ENCODE results near the gene TSHZ2. TPM values are rescaled to one million over a fixed set of nuclear protein-coding genes. Genes with fewer than 3 reads are reported as not detected.

TSHZ2 gene
- total RNA-seq, 1 experiment from 2014 or later: 0.07 TPM

DNA sequence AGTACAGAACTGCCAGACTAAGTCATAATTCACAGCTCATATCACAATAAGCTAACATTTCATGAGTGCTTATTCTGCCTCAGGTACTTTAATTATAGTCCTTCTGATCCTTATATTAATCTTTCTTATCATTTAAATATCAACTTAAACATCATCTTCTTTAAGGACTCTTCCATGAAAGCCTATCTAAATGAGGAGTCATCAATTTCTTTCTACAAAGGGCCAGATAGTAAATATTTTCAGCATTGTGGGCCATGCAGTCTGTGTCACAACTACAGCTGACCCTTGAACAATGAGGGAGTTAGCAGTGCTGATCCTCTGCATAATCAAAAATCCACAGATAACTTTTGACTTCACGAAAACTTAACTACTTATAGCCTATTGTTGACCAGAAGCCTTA lies 306.4 kb downstream of the TSHZ2 start:
- TF ChIP-seq FOSL1 (IDR thresholded peaks at IDR 0.05; ENCODE audit: low read depth) (no peak), EZH2phosphoT487 (IDR thresholded peaks at IDR 0.05; ENCODE audit: borderline replicate concordance) (no peak), EZH2 (IDR thresholded peaks at IDR 0.05) (no peak), TCF7L2 (IDR thresholded peaks at IDR 0.05; ENCODE audit: borderline replicate concordance, extremely low read depth, insufficient read depth, insufficient read length) (no peak), SRF (IDR thresholded peaks at IDR 0.05; ENCODE audit: low read depth) (no peak), ZNF274 (IDR thresholded peaks at IDR 0.05; ENCODE audit: low read depth, low read length) (no peak), CEBPB (IDR thresholded peaks at IDR 0.05; ENCODE audit: low read depth) (no peak), ZFX (IDR thresholded peaks at IDR 0.05) (no peak), YY1 (IDR thresholded peaks at IDR 0.05; ENCODE audit: extremely low read depth, insufficient replicate concordance, low read depth, low read length) (no peak), CBX3 (IDR thresholded peaks at IDR 0.05; ENCODE audit: low read depth) (no peak), POLR2A (IDR thresholded peaks at IDR 0.05; ENCODE audit: borderline replicate concordance, extremely low read depth, insufficient read depth, insufficient read length) (no peak)
- TF ChIP-seq, protein P1, sequence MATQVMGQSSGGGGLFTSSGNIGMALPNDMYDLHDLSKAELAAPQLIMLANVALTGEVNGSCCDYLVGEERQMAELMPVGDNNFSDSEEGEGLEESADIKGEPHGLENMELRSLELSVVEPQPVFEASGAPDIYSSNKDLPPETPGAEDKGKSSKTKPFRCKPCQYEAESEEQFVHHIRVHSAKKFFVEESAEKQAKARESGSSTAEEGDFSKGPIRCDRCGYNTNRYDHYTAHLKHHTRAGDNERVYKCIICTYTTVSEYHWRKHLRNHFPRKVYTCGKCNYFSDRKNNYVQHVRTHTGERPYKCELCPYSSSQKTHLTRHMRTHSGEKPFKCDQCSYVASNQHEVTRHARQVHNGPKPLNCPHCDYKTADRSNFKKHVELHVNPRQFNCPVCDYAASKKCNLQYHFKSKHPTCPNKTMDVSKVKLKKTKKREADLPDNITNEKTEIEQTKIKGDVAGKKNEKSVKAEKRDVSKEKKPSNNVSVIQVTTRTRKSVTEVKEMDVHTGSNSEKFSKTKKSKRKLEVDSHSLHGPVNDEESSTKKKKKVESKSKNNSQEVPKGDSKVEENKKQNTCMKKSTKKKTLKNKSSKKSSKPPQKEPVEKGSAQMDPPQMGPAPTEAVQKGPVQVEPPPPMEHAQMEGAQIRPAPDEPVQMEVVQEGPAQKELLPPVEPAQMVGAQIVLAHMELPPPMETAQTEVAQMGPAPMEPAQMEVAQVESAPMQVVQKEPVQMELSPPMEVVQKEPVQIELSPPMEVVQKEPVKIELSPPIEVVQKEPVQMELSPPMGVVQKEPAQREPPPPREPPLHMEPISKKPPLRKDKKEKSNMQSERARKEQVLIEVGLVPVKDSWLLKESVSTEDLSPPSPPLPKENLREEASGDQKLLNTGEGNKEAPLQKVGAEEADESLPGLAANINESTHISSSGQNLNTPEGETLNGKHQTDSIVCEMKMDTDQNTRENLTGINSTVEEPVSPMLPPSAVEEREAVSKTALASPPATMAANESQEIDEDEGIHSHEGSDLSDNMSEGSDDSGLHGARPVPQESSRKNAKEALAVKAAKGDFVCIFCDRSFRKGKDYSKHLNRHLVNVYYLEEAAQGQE (IDR thresholded peaks at IDR 0.05; ENCODE audit: low read depth): no peak
- TF ChIP-seq, protein P2, sequence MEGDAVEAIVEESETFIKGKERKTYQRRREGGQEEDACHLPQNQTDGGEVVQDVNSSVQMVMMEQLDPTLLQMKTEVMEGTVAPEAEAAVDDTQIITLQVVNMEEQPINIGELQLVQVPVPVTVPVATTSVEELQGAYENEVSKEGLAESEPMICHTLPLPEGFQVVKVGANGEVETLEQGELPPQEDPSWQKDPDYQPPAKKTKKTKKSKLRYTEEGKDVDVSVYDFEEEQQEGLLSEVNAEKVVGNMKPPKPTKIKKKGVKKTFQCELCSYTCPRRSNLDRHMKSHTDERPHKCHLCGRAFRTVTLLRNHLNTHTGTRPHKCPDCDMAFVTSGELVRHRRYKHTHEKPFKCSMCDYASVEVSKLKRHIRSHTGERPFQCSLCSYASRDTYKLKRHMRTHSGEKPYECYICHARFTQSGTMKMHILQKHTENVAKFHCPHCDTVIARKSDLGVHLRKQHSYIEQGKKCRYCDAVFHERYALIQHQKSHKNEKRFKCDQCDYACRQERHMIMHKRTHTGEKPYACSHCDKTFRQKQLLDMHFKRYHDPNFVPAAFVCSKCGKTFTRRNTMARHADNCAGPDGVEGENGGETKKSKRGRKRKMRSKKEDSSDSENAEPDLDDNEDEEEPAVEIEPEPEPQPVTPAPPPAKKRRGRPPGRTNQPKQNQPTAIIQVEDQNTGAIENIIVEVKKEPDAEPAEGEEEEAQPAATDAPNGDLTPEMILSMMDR (IDR thresholded peaks at IDR 0.05 in 2 of 3, conservative IDR thresholded peaks at IDR 0.05 in 1 of 3; ENCODE audit: borderline replicate concordance in 1 of 3, insufficient read depth in 1 of 3, low read depth in 2 of 3, low read length in 2 of 3): no peak
- TF ChIP-seq, protein P3, sequence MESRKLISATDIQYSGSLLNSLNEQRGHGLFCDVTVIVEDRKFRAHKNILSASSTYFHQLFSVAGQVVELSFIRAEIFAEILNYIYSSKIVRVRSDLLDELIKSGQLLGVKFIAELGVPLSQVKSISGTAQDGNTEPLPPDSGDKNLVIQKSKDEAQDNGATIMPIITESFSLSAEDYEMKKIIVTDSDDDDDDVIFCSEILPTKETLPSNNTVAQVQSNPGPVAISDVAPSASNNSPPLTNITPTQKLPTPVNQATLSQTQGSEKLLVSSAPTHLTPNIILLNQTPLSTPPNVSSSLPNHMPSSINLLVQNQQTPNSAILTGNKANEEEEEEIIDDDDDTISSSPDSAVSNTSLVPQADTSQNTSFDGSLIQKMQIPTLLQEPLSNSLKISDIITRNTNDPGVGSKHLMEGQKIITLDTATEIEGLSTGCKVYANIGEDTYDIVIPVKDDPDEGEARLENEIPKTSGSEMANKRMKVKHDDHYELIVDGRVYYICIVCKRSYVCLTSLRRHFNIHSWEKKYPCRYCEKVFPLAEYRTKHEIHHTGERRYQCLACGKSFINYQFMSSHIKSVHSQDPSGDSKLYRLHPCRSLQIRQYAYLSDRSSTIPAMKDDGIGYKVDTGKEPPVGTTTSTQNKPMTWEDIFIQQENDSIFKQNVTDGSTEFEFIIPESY (IDR thresholded peaks at IDR 0.05; ENCODE audit: extremely low read depth, insufficient replicate concordance, low read length): no peak
- BruUV-seq (replicated peaks): no TSS peak
- Histone ChIP-seq H3K79me2 (ENCODE audit: insufficient read depth, low read length) (no peaks in the 10 kb centered on the region), H3K9me2 (ENCODE audit: insufficient read depth) (no peaks in the 10 kb centered on the region), H4K20me1 (ENCODE audit: insufficient read depth) (no peaks in the 10 kb centered on the region), H3K4me1 (ENCODE audit: control insufficient read depth in 1 of 2, insufficient read depth in 2 of 2, low read length in 2 of 2) (no peaks in the 10 kb centered on the region), H3K9me3 (ENCODE audit: control insufficient read depth in 1 of 2, insufficient read depth in 1 of 2, low read depth in 1 of 2, low read length in 2 of 2) (no peaks in the 10 kb centered on the region), H3K36me3 (ENCODE audit: control insufficient read depth in 1 of 2, insufficient read depth in 2 of 2, low read length in 2 of 2) (no peaks in the 10 kb centered on the region), H3K4me2 (ENCODE audit: low read length) (no peak overlapping the region), H3K27me3 (ENCODE audit: insufficient read depth, low read length) (peaks cover 52% of the 10 kb centered on the region), H2AFZ (ENCODE audit: low read depth, low read length, poor library complexity, severe bottlenecking) (no peak overlapping the region), H3K9ac (ENCODE audit: low read length) (no peak overlapping the region), H3K27ac (ENCODE audit: low read depth, low read length) (no peak overlapping the region), H3K4me3 (replicated peaks in 1 of 2; ENCODE audit: low read depth in 1 of 2, low read length in 2 of 2) (no peak overlapping the region)
- ATAC-seq (no peak), DNase-seq (ENCODE audit: low read depth, low spot score) (no peak)
- ChIA-PET CTCF (no interaction called here), POLR2A (no interaction called here), RAD21 (ENCODE audit: low non-redundant PET in 1 of 2, low total read pairs in 2 of 2, uncharacterized antibody in 2 of 2, unreplicated experiment in 2 of 2) (no interaction called here)
- intact Hi-C loops (cut with micrococcal nuclease): no loop called here

All from HCT116 (cell line).